CD8-positive, alpha-beta memory T cell (primary cell): ENCODE measurements around the gene DPF3. TPM values are rescaled to one million over a fixed set of nuclear protein-coding genes. Genes with fewer than 3 reads are reported as not detected.

Source experiments
- CTCF ChIA-PET: fragments of 350-600 bp; sonication (Branson Sonifier 250); formaldehyde crosslinking; loops from one replicate; lab custom pipeline; 2021; ENCODE audit warnings: antibody characterized with exemption; lab: Charles Lee
- POLR2A ChIA-PET: fragments of 350-600 bp; sonication (Branson Sonifier 250); formaldehyde crosslinking; loops from one replicate; lab custom pipeline; 2021; ENCODE audit warnings: antibody characterized with exemption; lab: Charles Lee
- DNase-seq, 5 donors: peaks; one replicate each; pipeline versions ENCODE4 v3.0.0 to v3.0.0-alpha.2; 2020 to 2022; ENCODE audit warnings: mixed read lengths in 1 of 5
- H3K27ac ChIP-seq: one replicate; pipeline ENCODE4 v1.7.0; 2013; ENCODE audit warnings: low read depth, mild to moderate bottlenecking, low read length, moderate library complexity
- H3K27me3 ChIP-seq: 2 replicates; pipeline ENCODE4 v1.7.0; 2013; ENCODE audit warnings: low read length, mild to moderate bottlenecking; ENCODE audit not compliant: insufficient read depth, poor library complexity, severe bottlenecking
- H3K36me3 ChIP-seq: 2 replicates; pipeline ENCODE4 v1.7.0; 2013; ENCODE audit warnings: mild to moderate bottlenecking, low read length, moderate library complexity; ENCODE audit not compliant: insufficient read depth
- H3K4me1 ChIP-seq: 2 replicates; pipeline ENCODE4 v1.7.0; 2013; ENCODE audit warnings: mild to moderate bottlenecking, low read length, moderate library complexity; ENCODE audit not compliant: insufficient read depth
- H3K4me3 ChIP-seq: 2 replicates; pipeline ENCODE4 v1.7.0; 2013; ENCODE audit warnings: mild to moderate bottlenecking, low read length
- H3K9me3 ChIP-seq: 2 replicates; pipeline ENCODE4 v1.7.0; 2013; ENCODE audit warnings: mild to moderate bottlenecking, low read length
- H3K27ac Mint-ChIP-seq, 8 donors: one replicate each; pipeline ENCODE4 v1.8.0; 2020 to 2021; ENCODE audit warnings: mixed read lengths in 8 of 8, mild to moderate bottlenecking in 6 of 8, inconsistent platforms in 3 of 8, moderate library complexity in 3 of 8
- H3K27me3 Mint-ChIP-seq, 2 donors: one replicate each; pipeline ENCODE4 v1.8.0; 2020 to 2021; ENCODE audit warnings: mixed read lengths in 2 of 2, mild to moderate bottlenecking in 1 of 2, moderate library complexity in 1 of 2
- H3K36me3 Mint-ChIP-seq, 3 donors: one replicate each; pipeline ENCODE4 v1.8.0; 2020 to 2021; ENCODE audit warnings: mixed read lengths in 3 of 3, inconsistent platforms in 1 of 3, mild to moderate bottlenecking in 1 of 3
- H3K4me1 Mint-ChIP-seq, 3 donors: one replicate each; pipeline ENCODE4 v1.8.0; 2020 to 2021; ENCODE audit warnings: mixed read lengths in 3 of 3, inconsistent platforms in 1 of 3, mild to moderate bottlenecking in 1 of 3
- H3K4me3 Mint-ChIP-seq, 7 donors: one replicate each; pipeline ENCODE4 v1.8.0; 2020 to 2021; ENCODE audit warnings: mixed read lengths in 7 of 7, mild to moderate bottlenecking in 6 of 7, moderate library complexity in 4 of 7, inconsistent platforms in 2 of 7
- H3K9me3 Mint-ChIP-seq, 5 donors: one replicate each; pipeline ENCODE4 v1.8.0; 2020 to 2022; ENCODE audit warnings: mixed read lengths in 5 of 5, mild to moderate bottlenecking in 3 of 5, moderate library complexity in 2 of 5, inconsistent platforms in 1 of 5
- polyA plus RNA-seq: library from polyadenylated mRNA; unstranded; fragments of 300-500 nt; fragmentation: Illumina TruSeq; gene quantifications from one replicate; pipeline ENCODE4 v1.2.3, GENCODE V29; 2021
- total RNA-seq, 2 experiments: library from RNA; stranded (reverse); gene quantifications; one replicate each; pipeline ENCODE4 v1.2.3, GENCODE V29; 2021

The DPF3 gene
- total and polyA plus RNA-seq, 3 experiments from 2014 or later, result 0.50 to 1.3 (median 0.62) TPM

DNA sequence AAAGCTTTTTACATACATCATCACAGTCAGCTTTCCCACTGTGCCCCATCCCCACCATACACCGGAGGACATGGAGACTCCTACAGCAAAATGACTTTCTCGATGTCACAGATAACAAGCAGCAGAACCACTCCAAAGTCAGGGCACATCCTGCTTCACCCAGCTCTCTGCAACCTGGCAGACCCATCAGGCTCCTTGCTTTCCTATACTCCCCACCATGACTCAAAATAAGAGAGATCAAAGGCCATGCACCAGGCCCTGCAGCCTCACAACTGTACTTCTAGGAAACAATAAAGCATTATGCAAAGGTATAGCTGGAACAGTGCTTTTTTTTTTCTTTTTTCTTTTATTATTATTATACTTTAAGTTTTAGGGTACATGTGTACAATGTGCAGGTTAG lies 187.4 kb downstream of the DPF3 start:
- Mint-ChIP-seq H3K4me3 (no peak overlapping the region), H3K9me3 (peaks cover 0 to 3% (median 0%) of the 10 kb centered on the region in 5 donors), H3K27ac (peak overlapping the region in 1 of 8 donors; percentile 1), H3K27me3 (peaks cover 4 to 5% of the 10 kb centered on the region in 2 donors), H3K36me3 (no peaks in the 10 kb centered on the region), H3K4me1 (peaks cover 0 to 3% (median 0%) of the 10 kb centered on the region in 3 donors)
- POLR2A ChIA-PET, result no interaction called here
- no peaks in the 10 kb centered on the region for H3K9me3 ChIP-seq
- DNase-seq, result no peak
- H3K27me3 ChIP-seq, result no peaks in the 10 kb centered on the region
- no peaks in the 10 kb centered on the region for H3K4me1 ChIP-seq
- H3K27ac ChIP-seq, result no peak overlapping the region
- CTCF ChIA-PET, result no interaction called here
- H3K4me3 ChIP-seq, result no peak overlapping the region
- no peaks in the 10 kb centered on the region for H3K36me3 ChIP-seq

DNA sequence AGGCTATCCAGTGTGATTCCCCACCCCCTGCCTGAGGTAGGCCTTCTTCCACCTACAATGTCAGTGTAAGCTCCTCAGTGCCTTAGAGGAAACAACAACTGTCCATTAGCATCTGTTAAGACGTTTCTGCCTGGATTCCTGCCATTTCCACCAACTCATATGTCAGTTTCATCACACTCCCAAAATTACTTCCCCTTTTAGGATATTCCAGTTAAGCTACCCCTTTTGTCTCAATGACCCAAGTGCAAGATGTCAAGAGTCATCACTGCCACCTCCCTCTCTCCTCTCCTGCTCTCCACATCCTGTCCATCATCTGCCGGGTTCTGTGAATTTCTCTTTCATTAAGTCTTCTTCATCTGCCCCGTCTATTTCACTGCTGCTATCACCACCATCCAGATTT lies 189.4 kb downstream of the DPF3 start:
- ChIA-PET CTCF (no interaction called here), POLR2A (no interaction called here)
- H3K27ac ChIP-seq, result no peak overlapping the region
- no peaks in the 10 kb centered on the region for H3K9me3 ChIP-seq
- no peaks in the 10 kb centered on the region for H3K36me3 ChIP-seq
- no peaks in the 10 kb centered on the region for H3K36me3 Mint-ChIP-seq
- no peaks in the 10 kb centered on the region for H3K27me3 ChIP-seq
- H3K4me3 ChIP-seq, result no peak overlapping the region
- no peaks in the 10 kb centered on the region for H3K4me1 ChIP-seq
- no peaks in the 10 kb centered on the region for H3K4me1 Mint-ChIP-seq
- H3K9me3 Mint-ChIP-seq, result peaks cover 0 to 3% (median 0%) of the 10 kb centered on the region in 5 donors
- no peak overlapping the region for H3K4me3 Mint-ChIP-seq
- H3K27ac Mint-ChIP-seq, result no peak overlapping the region
- H3K27me3 Mint-ChIP-seq, result peaks cover 3 to 4% of the 10 kb centered on the region in 2 donors
- no peak for DNase-seq

DNA sequence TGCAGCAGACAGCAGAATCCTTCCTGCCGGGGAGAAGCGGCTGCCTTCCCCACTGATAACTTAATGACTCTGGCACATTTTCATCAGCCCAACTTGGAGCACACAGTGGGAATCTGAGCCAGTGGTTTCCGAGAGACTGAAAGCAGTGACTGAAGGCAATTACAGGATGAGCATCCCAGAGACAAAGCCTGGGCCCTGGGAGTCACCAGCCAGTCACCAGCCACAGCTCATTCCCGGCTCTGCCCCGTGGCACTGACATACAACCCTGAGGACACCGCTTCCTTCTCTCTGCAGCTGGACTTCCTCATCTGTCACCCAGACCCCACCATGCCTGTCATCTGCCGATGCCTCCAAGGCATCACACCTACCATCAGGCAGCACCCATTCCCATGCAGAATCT lies 192.3 kb downstream of the DPF3 start:
- Histone ChIP-seq H3K27me3 (no peaks in the 10 kb centered on the region), H3K27ac (no peak overlapping the region), H3K36me3 (no peaks in the 10 kb centered on the region), H3K4me1 (no peaks in the 10 kb centered on the region), H3K9me3 (no peaks in the 10 kb centered on the region), H3K4me3 (no peak overlapping the region)
- Mint-ChIP-seq H3K36me3 (no peaks in the 10 kb centered on the region), H3K4me1 (no peaks in the 10 kb centered on the region), H3K9me3 (no peaks in the 10 kb centered on the region), H3K4me3 (no peak overlapping the region), H3K27ac (no peak overlapping the region), H3K27me3 (peaks cover 0 to 4% of the 10 kb centered on the region in 2 donors)
- CTCF ChIA-PET, result no interaction called here
- no peak for DNase-seq
- POLR2A ChIA-PET, result no interaction called here

DNA sequence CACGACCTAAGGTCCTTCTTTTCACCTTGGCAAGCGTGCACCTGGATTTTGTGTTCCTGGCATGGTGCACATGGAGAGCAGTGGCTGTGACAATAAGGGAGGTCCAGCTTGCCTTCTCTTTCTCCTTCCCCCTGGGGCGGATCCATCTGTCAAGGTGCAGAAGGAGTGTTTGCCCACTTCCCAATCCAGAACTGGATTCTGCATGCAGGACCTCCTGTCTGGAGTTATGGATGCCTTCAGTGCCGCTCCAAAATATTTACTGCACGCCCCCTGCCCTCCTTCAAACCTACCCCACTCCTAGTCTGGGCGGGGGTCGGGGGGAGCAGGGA lies 192.7 kb downstream of the DPF3 start:
- Mint-ChIP-seq H3K9me3 (no peaks in the 10 kb centered on the region), H3K4me1 (no peaks in the 10 kb centered on the region), H3K4me3 (no peak overlapping the region), H3K27ac (no peak overlapping the region), H3K36me3 (no peaks in the 10 kb centered on the region), H3K27me3 (peaks cover 0 to 4% of the 10 kb centered on the region in 2 donors)
- H3K27ac ChIP-seq, result no peak overlapping the region
- H3K36me3 ChIP-seq, result no peaks in the 10 kb centered on the region
- H3K4me3 ChIP-seq, result no peak overlapping the region
- DNase-seq, result no peak
- CTCF ChIA-PET, result no interaction called here
- POLR2A ChIA-PET, result no interaction called here
- H3K9me3 ChIP-seq, result no peaks in the 10 kb centered on the region
- H3K27me3 ChIP-seq, result no peaks in the 10 kb centered on the region
- no peaks in the 10 kb centered on the region for H3K4me1 ChIP-seq

DNA sequence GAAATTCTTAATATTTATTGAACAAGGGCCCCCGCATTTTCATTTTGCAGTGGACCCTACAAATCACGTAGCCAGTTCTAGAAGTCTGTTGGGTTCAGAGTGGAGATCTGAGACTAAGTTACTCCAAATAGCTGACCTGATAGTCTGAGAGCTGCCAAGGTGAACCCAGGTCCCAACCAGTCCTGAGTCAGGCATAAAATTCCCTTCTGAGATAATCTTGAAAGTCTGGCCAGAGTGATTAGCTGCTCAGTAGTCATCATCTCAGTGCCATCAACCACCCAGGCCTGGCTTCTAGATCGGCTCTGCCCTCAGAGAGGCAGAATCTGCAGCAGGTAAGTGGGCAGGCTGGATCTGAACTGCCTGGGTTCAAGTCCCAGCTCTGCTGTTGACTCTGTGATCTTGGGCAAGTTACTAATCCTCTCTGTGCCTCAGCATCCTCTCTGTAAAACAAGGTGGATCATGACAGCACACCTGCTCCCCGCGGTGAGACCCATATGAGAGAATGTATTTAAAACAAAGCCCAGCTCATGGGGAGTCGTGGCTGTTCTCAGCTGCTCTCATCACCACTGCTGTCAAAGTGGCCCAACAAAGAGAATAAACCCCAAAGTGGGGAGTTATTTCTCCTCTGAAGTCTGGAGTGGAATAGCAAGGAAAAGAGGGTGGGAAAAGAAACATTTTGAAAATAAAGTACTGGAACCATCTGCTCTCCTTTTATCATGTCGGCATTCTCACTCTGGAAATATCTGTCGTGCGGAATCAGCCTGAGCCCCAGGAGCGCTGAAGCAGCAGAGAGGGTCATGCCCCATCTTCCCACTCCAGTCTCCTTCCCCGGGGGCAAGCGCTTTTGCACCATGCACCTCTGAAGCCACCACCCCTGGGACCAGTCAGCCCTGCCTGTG lies 193.3 kb downstream of the DPF3 start:
- CTCF ChIA-PET, result no interaction called here
- no peak overlapping the region for H3K4me3 Mint-ChIP-seq
- no peaks in the 10 kb centered on the region for H3K36me3 ChIP-seq
- H3K27ac Mint-ChIP-seq, result no peak overlapping the region
- no peaks in the 10 kb centered on the region for H3K27me3 ChIP-seq
- no peaks in the 10 kb centered on the region for H3K4me1 ChIP-seq
- no peak overlapping the region for H3K27ac ChIP-seq
- no peaks in the 10 kb centered on the region for H3K4me1 Mint-ChIP-seq
- no peaks in the 10 kb centered on the region for H3K9me3 ChIP-seq
- DNase-seq, result no peak
- POLR2A ChIA-PET, result interaction anchor here (0.6 kb wide), 1 partner anchor 12 kb away, joined by 3 read pairs; no protein-coding TSS in a partner anchor
- H3K9me3 Mint-ChIP-seq, result no peaks in the 10 kb centered on the region
- H3K36me3 Mint-ChIP-seq, result no peaks in the 10 kb centered on the region
- H3K27me3 Mint-ChIP-seq, result peaks cover 0 to 4% of the 10 kb centered on the region in 2 donors
- no peak overlapping the region for H3K4me3 ChIP-seq

- H3K4me3 ChIP-seq, result no peak overlapping the region
- ChIA-PET POLR2A (no interaction called here), CTCF (interaction anchor here (0.7 kb wide), 1 partner anchor 149 kb away, joined by 3 read pairs; no protein-coding TSS in a partner anchor)
- Mint-ChIP-seq H3K27ac (no peak overlapping the region), H3K36me3 (no peaks in the 10 kb centered on the region), H3K4me3 (no peak overlapping the region), H3K9me3 (no peaks in the 10 kb centered on the region), H3K4me1 (no peaks in the 10 kb centered on the region), H3K27me3 (peaks cover 0 to 4% of the 10 kb centered on the region in 2 donors)
- H3K27ac ChIP-seq, result no peak overlapping the region
- H3K27me3 ChIP-seq, result no peaks in the 10 kb centered on the region
- H3K4me1 ChIP-seq, result no peaks in the 10 kb centered on the region
- DNase-seq, result no peak
- no peaks in the 10 kb centered on the region for H3K9me3 ChIP-seq
- no peaks in the 10 kb centered on the region for H3K36me3 ChIP-seq
These were observed 194.0 kb downstream of the DPF3 start for GRCh38 chr14:72699852-72700257.

- Mint-ChIP-seq H3K36me3 (no peaks in the 10 kb centered on the region), H3K4me1 (no peaks in the 10 kb centered on the region), H3K27me3 (peaks cover 0 to 1% of the 10 kb centered on the region in 2 donors), H3K27ac (no peak overlapping the region), H3K9me3 (no peaks in the 10 kb centered on the region), H3K4me3 (no peak overlapping the region)
- Histone ChIP-seq H3K9me3 (no peaks in the 10 kb centered on the region), H3K27me3 (no peaks in the 10 kb centered on the region), H3K4me3 (no peak overlapping the region), H3K36me3 (no peaks in the 10 kb centered on the region), H3K4me1 (no peaks in the 10 kb centered on the region), H3K27ac (no peak overlapping the region)
- ChIA-PET CTCF (interaction anchor here (0.7 kb wide), 1 partner anchor 150 kb away, joined by 3 read pairs; no protein-coding TSS in a partner anchor), POLR2A (no interaction called here)
- no peak for DNase-seq
These were observed 194.5 kb downstream of the DPF3 start for GRCh38 chr14:72699443-72699842.

DNA sequence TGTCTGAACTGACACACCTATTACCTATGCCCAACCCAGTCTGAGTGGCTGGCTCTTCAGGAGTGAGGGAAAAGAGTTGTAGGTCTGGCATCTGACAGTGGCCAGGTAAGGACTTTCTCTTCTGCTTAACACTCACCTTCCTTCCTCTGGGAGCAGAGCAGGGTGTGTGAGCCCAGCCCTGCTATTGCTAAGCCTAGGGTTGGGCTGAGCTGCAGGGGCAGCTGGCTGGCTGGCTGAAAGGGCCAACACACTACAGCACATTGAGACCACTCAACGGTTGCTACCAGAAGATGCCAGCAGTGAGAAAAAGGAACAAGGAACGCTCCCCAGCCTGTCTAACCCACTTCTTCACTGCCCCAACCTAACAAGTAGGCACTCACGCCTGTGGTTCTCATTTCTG lies 201.2 kb downstream of the DPF3 start:
- Histone ChIP-seq H3K27me3 (no peaks in the 10 kb centered on the region), H3K4me3 (no peak overlapping the region), H3K27ac (no peak overlapping the region), H3K36me3 (no peaks in the 10 kb centered on the region), H3K4me1 (no peaks in the 10 kb centered on the region), H3K9me3 (no peaks in the 10 kb centered on the region)
- ChIA-PET CTCF (no interaction called here), POLR2A (no interaction called here)
- no peaks in the 10 kb centered on the region for H3K4me1 Mint-ChIP-seq
- H3K4me3 Mint-ChIP-seq, result no peak overlapping the region
- peaks cover 0 to 4% of the 10 kb centered on the region in 2 donors for H3K27me3 Mint-ChIP-seq
- peaks cover 0 to 5% (median 0%) of the 10 kb centered on the region in 3 donors for H3K36me3 Mint-ChIP-seq
- H3K27ac Mint-ChIP-seq, result no peak overlapping the region
- no peaks in the 10 kb centered on the region for H3K9me3 Mint-ChIP-seq
- DNase-seq, result no peak
